Trophoblast cell (in vitro differentiated cells and primary cell): ENCODE results near the gene GPSM1.
A peak's percentile ranks its signal among the peaks of the same experiment; 100 is the strongest.

Experiments
- DNase-seq, 2 donors: peaks; one replicate each; pipeline ENCODE4 v3.0.0-alpha.2; 2016
- H2AFZ ChIP-seq: 2 replicates; pipeline ENCODE4 v1.6.1; 2013; ENCODE audit warnings: low read length, moderate library complexity, mild to moderate bottlenecking; ENCODE audit not compliant: insufficient read depth, poor library complexity
- H2AK5ac ChIP-seq: 2 replicates; pipeline ENCODE4 v1.6.1; 2013; ENCODE audit warnings: mild to moderate bottlenecking, low read length
- H2BK120ac ChIP-seq: 2 replicates; pipeline ENCODE4 v1.6.1; 2013; ENCODE audit warnings: low read length, mild to moderate bottlenecking, moderate library complexity; ENCODE audit not compliant: insufficient read depth, poor library complexity
- H2BK12ac ChIP-seq: 2 replicates; pipeline ENCODE4 v1.6.1; 2013; ENCODE audit warnings: mild to moderate bottlenecking, low read length, moderate library complexity
- H2BK5ac ChIP-seq: 2 replicates; pipeline ENCODE4 v1.6.1; 2013; ENCODE audit warnings: low read length, low read depth, moderate library complexity, mild to moderate bottlenecking; ENCODE audit not compliant: poor library complexity
- H3K14ac ChIP-seq: 2 replicates; pipeline ENCODE4 v1.6.1; 2013; ENCODE audit warnings: mild to moderate bottlenecking, low read length
- H3K18ac ChIP-seq: 2 replicates; pipeline ENCODE4 v1.6.1; 2013; ENCODE audit warnings: mild to moderate bottlenecking, low read length
- H3K23ac ChIP-seq: 2 replicates; pipeline ENCODE4 v1.6.1; 2013; ENCODE audit warnings: low read length
- H3K27ac ChIP-seq: 2 replicates; pipeline ENCODE4 v1.5.1; 2013; ENCODE audit warnings: low read depth, mild to moderate bottlenecking, inconsistent platforms, low read length, moderate library complexity
- H3K27me3 ChIP-seq: 2 replicates; pipeline ENCODE4 v1.6.1; 2013; ENCODE audit warnings: inconsistent platforms, mild to moderate bottlenecking, low read length, moderate library complexity; ENCODE audit not compliant: insufficient read depth
- H3K36me3 ChIP-seq, 2 experiments: 1 replicate in 1 of 2; 2 replicates in 1 of 2; pipeline ENCODE4 v1.6.1; 2013; ENCODE audit warnings: low read length in 2 of 2, mild to moderate bottlenecking in 2 of 2, moderate library complexity in 1 of 2; ENCODE audit not compliant: insufficient read depth in 2 of 2, control insufficient read depth in 1 of 2
- H3K4ac ChIP-seq: 2 replicates; pipeline ENCODE4 v1.6.1; 2013; ENCODE audit warnings: low read depth, mild to moderate bottlenecking, low read length, moderate library complexity
- H3K4me1 ChIP-seq, 2 experiments: 1 replicate in 1 of 2; 2 replicates in 1 of 2; pipeline ENCODE4 v1.6.1; 2013; ENCODE audit warnings: low read length in 2 of 2, mild to moderate bottlenecking in 2 of 2, moderate library complexity in 1 of 2; ENCODE audit not compliant: insufficient read depth in 2 of 2, control insufficient read depth in 1 of 2
- H3K4me2 ChIP-seq: 2 replicates; pipeline ENCODE4 v1.6.1; 2013; ENCODE audit warnings: inconsistent platforms, mild to moderate bottlenecking, low read length, moderate library complexity
- H3K4me3 ChIP-seq: 2 replicates; pipeline ENCODE4 v1.5.1; 2013; ENCODE audit warnings: mild to moderate bottlenecking, low read depth, low read length, inconsistent platforms
- H3K79me1 ChIP-seq: one replicate; pipeline ENCODE4 v1.6.1; 2013; ENCODE audit warnings: low read length
- H3K79me2 ChIP-seq: 2 replicates; pipeline ENCODE4 v1.6.1; 2013; ENCODE audit warnings: low read length, mild to moderate bottlenecking; ENCODE audit not compliant: control insufficient read depth, insufficient read depth, poor library complexity
- H3K9ac ChIP-seq: 2 replicates; pipeline ENCODE4 v1.6.1; 2013; ENCODE audit warnings: mild to moderate bottlenecking, low read length
- H3K9me3 ChIP-seq: 2 replicates; pipeline ENCODE4 v1.6.1; 2013; ENCODE audit warnings: low read depth, mild to moderate bottlenecking, control low read depth, inconsistent platforms, low read length; ENCODE audit not compliant: insufficient read depth
- H4K12ac ChIP-seq: 2 replicates; pipeline ENCODE4 v1.6.1; 2013; ENCODE audit warnings: low read depth, mild to moderate bottlenecking, low read length, moderate library complexity
- H4K8ac ChIP-seq: 2 replicates; pipeline ENCODE4 v1.6.1; 2013; ENCODE audit warnings: low read depth, mild to moderate bottlenecking, low read length, moderate library complexity
- H4K91ac ChIP-seq: one replicate; pipeline ENCODE4 v1.6.1; 2013; ENCODE audit warnings: low read depth, mild to moderate bottlenecking, low read length, moderate library complexity
- WGBS: extraction: QIAGEN DNeasy Blood & Tissue Kit; methylation state at CpG from one replicate; pipeline ENCODE4 v1.1.7; 2013; ENCODE audit warnings: missing lambda C conversion rate; ENCODE audit not compliant: insufficient read length, insufficient coverage; ENCODE audit errors: extremely low coverage; 5-methylcytosine and 5-hydroxymethylcytosine counted together

GPSM1 gene

DNA sequence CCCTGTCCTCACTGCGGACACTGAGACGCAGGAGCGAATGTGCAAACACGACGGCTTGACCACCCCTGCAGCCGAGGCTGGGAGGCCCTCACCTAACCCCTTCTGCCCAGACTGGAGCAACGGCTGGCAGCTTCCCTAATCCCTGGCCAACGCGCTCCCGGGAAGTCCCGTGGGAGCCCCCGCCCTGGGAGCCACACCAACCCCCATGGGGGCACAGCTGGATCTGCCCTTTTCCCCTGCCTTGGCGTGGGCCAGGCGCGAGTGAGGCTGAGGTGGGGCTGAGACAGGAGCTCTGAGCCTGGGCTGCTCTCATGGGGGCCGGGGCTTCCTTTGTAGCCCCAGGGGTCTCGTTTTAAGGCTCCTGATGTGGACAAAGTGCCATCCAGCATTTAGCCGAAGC lies 40.9 kb downstream of the GPSM1 start:
- H2BK120ac ChIP-seq: no peak overlapping the region
- H3K27ac ChIP-seq: no peak overlapping the region
- no peaks in the 10 kb centered on the region for H3K36me3 ChIP-seq
- H3K14ac ChIP-seq: no peak overlapping the region
- no peak overlapping the region for H2BK12ac ChIP-seq
- H3K9me3 ChIP-seq: no peaks in the 10 kb centered on the region
- no peak for DNase-seq
- no peak overlapping the region for H4K91ac ChIP-seq
- peaks cover 12 to 17% of the 10 kb centered on the region in 2 experiments for H3K4me1 ChIP-seq
- H2BK5ac ChIP-seq: no peak overlapping the region
- H3K18ac ChIP-seq: no peak overlapping the region
- H2AFZ ChIP-seq: no peak overlapping the region
- H3K9ac ChIP-seq: no peak overlapping the region
- no peak overlapping the region for H3K4me2 ChIP-seq
- WGBS: no CpG with 5 or more reads among the region's 18 CpGs
- no peaks in the 10 kb centered on the region for H3K27me3 ChIP-seq
- no peak overlapping the region for H3K4me3 ChIP-seq
- H2AK5ac ChIP-seq: no peak overlapping the region
- H3K79me2 ChIP-seq: peaks cover 5% of the 10 kb centered on the region
- peaks cover 12% of the 10 kb centered on the region for H3K79me1 ChIP-seq
- H4K8ac ChIP-seq: no peak overlapping the region
- no peak overlapping the region for H3K23ac ChIP-seq
- H4K12ac ChIP-seq: no peak overlapping the region
- no peak overlapping the region for H3K4ac ChIP-seq

DNA sequence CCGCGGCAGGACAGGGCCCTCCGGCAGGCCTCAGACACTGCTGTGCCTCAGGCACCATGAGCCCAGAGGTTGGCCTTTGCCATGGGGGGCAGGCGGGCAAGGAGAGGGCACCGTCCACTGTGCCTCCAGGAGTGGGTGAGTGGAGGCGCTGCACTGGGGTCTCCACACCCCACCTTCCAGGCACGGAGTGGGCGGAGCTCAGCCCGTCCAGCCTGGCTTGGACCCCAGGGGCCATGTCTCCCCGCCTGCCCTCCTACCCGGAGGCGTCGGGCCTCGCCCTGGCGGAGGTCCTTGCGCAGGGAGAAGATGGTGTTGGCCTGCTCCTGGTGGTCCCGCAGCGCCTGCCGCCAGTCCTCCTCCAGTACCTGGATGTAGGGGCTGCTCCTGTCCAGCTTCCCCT lies 42.7 kb downstream of the GPSM1 start:
- H4K91ac ChIP-seq: no peak overlapping the region
- H3K4me3 ChIP-seq: no peak overlapping the region
- no peak overlapping the region for H2AK5ac ChIP-seq
- no peak overlapping the region for H4K8ac ChIP-seq
- no peak overlapping the region for H3K14ac ChIP-seq
- no peaks in the 10 kb centered on the region for H3K27me3 ChIP-seq
- no peak overlapping the region for H3K23ac ChIP-seq
- no peak overlapping the region for H2AFZ ChIP-seq
- H3K4me1 ChIP-seq: peaks cover 21 to 29% of the 10 kb centered on the region in 2 experiments
- H3K79me1 ChIP-seq: peaks cover 11% of the 10 kb centered on the region
- no peak overlapping the region for H3K9ac ChIP-seq
- no peak overlapping the region for H4K12ac ChIP-seq
- no peak overlapping the region for H3K4ac ChIP-seq
- no peak overlapping the region for H3K18ac ChIP-seq
- no peak overlapping the region for H2BK120ac ChIP-seq
- WGBS: no CpG with 5 or more reads among the region's 19 CpGs
- peaks cover 2% of the 10 kb centered on the region for H3K79me2 ChIP-seq
- H2BK12ac ChIP-seq: no peak overlapping the region
- H3K4me2 ChIP-seq: no peak overlapping the region
- no peak overlapping the region for H3K27ac ChIP-seq
- H3K9me3 ChIP-seq: no peaks in the 10 kb centered on the region
- no peak for DNase-seq
- H2BK5ac ChIP-seq: no peak overlapping the region
- H3K36me3 ChIP-seq: peaks cover under 1 to 2% of the 10 kb centered on the region in 2 experiments

DNA sequence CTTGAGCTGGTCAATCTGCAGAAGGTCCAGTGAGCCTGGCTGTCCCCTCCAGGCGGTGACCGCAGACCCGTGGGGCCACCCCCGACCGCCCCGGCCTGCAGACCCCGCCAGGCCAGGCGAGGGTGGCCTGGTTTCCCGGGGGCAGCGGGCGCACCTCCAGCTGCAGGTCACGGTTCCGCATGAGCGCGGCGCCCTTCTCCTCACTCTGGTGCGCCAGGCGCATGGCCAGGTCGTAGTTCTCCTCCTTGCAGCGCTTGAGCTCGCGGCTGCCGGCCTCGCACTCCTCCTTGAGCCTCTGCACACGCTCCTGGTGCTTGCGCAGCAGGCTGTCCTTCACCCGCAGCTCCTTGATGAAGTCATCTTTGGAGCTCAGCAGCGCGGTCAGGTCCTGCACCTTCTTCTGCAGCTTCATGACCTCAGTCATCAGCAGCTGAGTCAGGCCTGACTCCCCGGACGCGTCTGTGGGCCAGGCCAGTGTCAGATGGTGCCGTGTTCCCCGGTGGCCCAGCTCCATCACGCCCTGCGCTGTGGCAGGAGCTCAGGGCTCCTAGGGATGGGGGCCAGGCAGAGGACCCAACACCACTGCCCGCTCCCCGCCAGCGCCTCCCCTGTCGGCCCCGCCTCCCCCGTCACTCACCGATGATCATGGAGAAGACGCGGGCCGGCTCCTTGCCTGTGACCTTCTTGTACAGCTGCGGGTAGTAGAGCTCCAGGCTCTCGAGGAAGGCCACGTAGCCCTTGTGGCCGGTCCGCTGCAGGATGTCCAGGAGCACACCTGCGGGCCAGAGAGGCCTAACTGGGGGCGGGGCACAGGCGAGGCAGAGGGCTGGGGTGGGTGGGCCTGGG lies 43.6 kb downstream of the GPSM1 start:
- no peak overlapping the region for H4K91ac ChIP-seq
- H3K79me1 ChIP-seq: peaks cover 11% of the 10 kb centered on the region
- no peak overlapping the region for H3K23ac ChIP-seq
- H2AK5ac ChIP-seq: no peak overlapping the region
- WGBS: no CpG with 5 or more reads among the region's 54 CpGs
- H3K4me1 ChIP-seq: peaks cover 21 to 34% of the 10 kb centered on the region in 2 experiments
- no peak overlapping the region for H3K14ac ChIP-seq
- no peak overlapping the region for H3K4me2 ChIP-seq
- H4K12ac ChIP-seq: no peak overlapping the region
- no peak overlapping the region for H3K4ac ChIP-seq
- DNase-seq: peak; percentile 89 to 90
- no peak overlapping the region for H2AFZ ChIP-seq
- H3K9ac ChIP-seq: no peak overlapping the region
- H3K9me3 ChIP-seq: no peaks in the 10 kb centered on the region
- no peak overlapping the region for H3K4me3 ChIP-seq
- H3K79me2 ChIP-seq: peaks cover 2% of the 10 kb centered on the region
- no peak overlapping the region for H2BK12ac ChIP-seq
- H3K27ac ChIP-seq: no peak overlapping the region
- no peak overlapping the region for H4K8ac ChIP-seq
- H2BK5ac ChIP-seq: no peak overlapping the region
- peaks cover 9% of the 10 kb centered on the region in 2 experiments for H3K36me3 ChIP-seq
- H3K27me3 ChIP-seq: no peaks in the 10 kb centered on the region
- H3K18ac ChIP-seq: no peak overlapping the region
- no peak overlapping the region for H2BK120ac ChIP-seq

DNA sequence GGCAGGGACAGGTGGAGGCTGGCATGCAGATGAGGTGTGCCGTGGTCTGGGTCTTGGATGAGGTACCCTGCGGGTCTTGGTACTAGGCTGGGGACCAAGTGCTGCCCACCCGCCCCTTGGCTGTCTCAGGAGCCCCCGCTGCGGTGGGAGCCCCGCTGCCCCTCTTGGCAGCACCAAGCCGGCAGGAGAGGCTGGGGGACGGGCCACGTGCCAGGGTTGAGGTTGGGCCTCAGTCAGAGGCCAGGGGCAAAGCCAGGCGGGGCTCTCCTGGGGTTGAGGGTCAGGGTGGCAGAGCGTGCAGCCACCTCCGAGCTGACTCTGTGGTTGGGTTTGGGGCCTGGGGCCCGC lies 44.2 kb downstream of the GPSM1 start:
- no peak overlapping the region for H4K8ac ChIP-seq
- H3K36me3 ChIP-seq: peaks cover 12 to 15% of the 10 kb centered on the region in 2 experiments
- H2AK5ac ChIP-seq: no peak overlapping the region
- no peak overlapping the region for H3K27ac ChIP-seq
- no peaks in the 10 kb centered on the region for H3K9me3 ChIP-seq
- H2BK5ac ChIP-seq: no peak overlapping the region
- H3K79me2 ChIP-seq: peaks cover 2% of the 10 kb centered on the region
- no peak overlapping the region for H3K4ac ChIP-seq
- H4K91ac ChIP-seq: no peak overlapping the region
- H3K14ac ChIP-seq: no peak overlapping the region
- no peak overlapping the region for H4K12ac ChIP-seq
- H3K79me1 ChIP-seq: peaks cover 11% of the 10 kb centered on the region
- no peak for DNase-seq
- peaks cover 21 to 35% of the 10 kb centered on the region in 2 experiments for H3K4me1 ChIP-seq
- H3K18ac ChIP-seq: no peak overlapping the region
- H2AFZ ChIP-seq: no peak overlapping the region
- no peak overlapping the region for H2BK12ac ChIP-seq
- no peak overlapping the region for H3K4me2 ChIP-seq
- whole genome bisulfite sequencing: no CpG with 5 or more reads among the region's 13 CpGs
- no peak overlapping the region for H3K9ac ChIP-seq
- H3K27me3 ChIP-seq: no peaks in the 10 kb centered on the region
- no peak overlapping the region for H3K4me3 ChIP-seq
- H2BK120ac ChIP-seq: no peak overlapping the region
- H3K23ac ChIP-seq: no peak overlapping the region
